ENCODE measurements around the gene EXPH5.

Gene EXPH5

GRCh38 chr11:108535384-108535955 lies 58.1 kb downstream of the EXPH5 start:
- TF ChIP-seq CTCF (IDR thresholded peaks at IDR 0.05; ENCODE audit: control insufficient read depth, insufficient read depth, low read depth, low read length, missing control alignments): no peak
- no peak overlapping the region for H3K4me3 ChIP-seq (ENCODE audit: control insufficient read depth, low read depth, low read length)
- DNase-seq (ENCODE audit: low read depth): no peak

GRCh38 chr11:108534274-108534882 lies 59.2 kb downstream of the EXPH5 start:
- no peak for TF ChIP-seq CTCF (IDR thresholded peaks at IDR 0.05; ENCODE audit: control insufficient read depth, insufficient read depth, low read depth, low read length, missing control alignments)
- no peak for DNase-seq (ENCODE audit: low read depth)
- no peak overlapping the region for H3K4me3 ChIP-seq (ENCODE audit: control insufficient read depth, low read depth, low read length)

- no peak for TF ChIP-seq CTCF (IDR thresholded peaks at IDR 0.05; ENCODE audit: control insufficient read depth, insufficient read depth, low read depth, low read length, missing control alignments)
- no peak for DNase-seq (ENCODE audit: low read depth)
- H3K4me3 ChIP-seq (ENCODE audit: control insufficient read depth, low read depth, low read length): no peak overlapping the region
These were observed 63.1 kb downstream of the EXPH5 start for GRCh38 chr11:108530426-108530825.

- no peak for DNase-seq (ENCODE audit: low read depth)
- H3K4me3 ChIP-seq (ENCODE audit: control insufficient read depth, low read depth, low read length): no peak overlapping the region
- no peak for TF ChIP-seq CTCF (IDR thresholded peaks at IDR 0.05; ENCODE audit: control insufficient read depth, insufficient read depth, low read depth, low read length, missing control alignments)
These were observed 66.2 kb downstream of the EXPH5 start for GRCh38 chr11:108527382-108527781.

- no peak for DNase-seq (ENCODE audit: low read depth)
- H3K4me3 ChIP-seq (ENCODE audit: control insufficient read depth, low read depth, low read length): no peak overlapping the region
- TF ChIP-seq CTCF (IDR thresholded peaks at IDR 0.05; ENCODE audit: control insufficient read depth, insufficient read depth, low read depth, low read length, missing control alignments): no peak
These were observed 68.4 kb downstream of the EXPH5 start for GRCh38 chr11:108525161-108525560.

GRCh38 chr11:108524422-108524821 lies 69.1 kb downstream of the EXPH5 start:
- TF ChIP-seq CTCF (IDR thresholded peaks at IDR 0.05; ENCODE audit: control insufficient read depth, insufficient read depth, low read depth, low read length, missing control alignments): no peak
- DNase-seq (ENCODE audit: low read depth): no peak
- no peak overlapping the region for H3K4me3 ChIP-seq (ENCODE audit: control insufficient read depth, low read depth, low read length)
